IMR-90 (cell line): ENCODE measurements around the gene BGN. TPM values are rescaled to one million over a fixed set of nuclear protein-coding genes. Genes with fewer than 3 reads are reported as not detected.

Experiments used
- ATAC-seq: fragments of 200-7000 bp; cut with Tn5 transposase; 2 replicates; pipeline ENCODE4 v1.9.1; 2020; ENCODE audit warnings: low read depth, mild to moderate bottlenecking, moderate library complexity
- BruUV-seq: library from RNA; stranded (reverse); fragments of 400-500 nt; replicated peaks from 2 replicates; lab custom pipeline; 2021; lab: Mats Ljungman, UMichigan
- CTCF ChIA-PET: fragments of 300-600 bp; formaldehyde crosslinking; extraction: SDS; loops from one replicate; lab custom pipeline; 2021; ENCODE audit warnings: antibody characterized with exemption; lab: Yijun Ruan, JAX
- POLR2A ChIA-PET: fragments of 300-600 bp; sonication (Branson Sonifier 250); formaldehyde crosslinking; loops from one replicate; lab custom pipeline; 2022; ENCODE audit warnings: antibody characterized with exemption; ENCODE audit not compliant: unreplicated experiment; lab: Charles Lee
- DNase-seq: peaks from one replicate; pipeline ENCODE4 v3.0.0; 2013
- H2AFZ ChIP-seq: replicated peaks from 2 replicates; pipeline ENCODE3; 2013; ENCODE audit warnings: low read length, mild to moderate bottlenecking; ENCODE audit not compliant: poor library complexity
- H2AK5ac ChIP-seq: 2 replicates; pipeline ENCODE4 v1.6.1; 2013; ENCODE audit warnings: low read depth, low read length, inconsistent platforms
- H2AK9ac ChIP-seq: replicated peaks from 2 replicates; pipeline ENCODE3; 2013; ENCODE audit warnings: mild to moderate bottlenecking, low read depth, low read length, moderate library complexity; ENCODE audit not compliant: poor library complexity
- H2BK120ac ChIP-seq: 2 replicates; pipeline ENCODE4 v1.6.1; 2013; ENCODE audit warnings: low read depth, low read length, inconsistent platforms
- H2BK15ac ChIP-seq: 3 replicates; pipeline ENCODE4 v1.6.1; 2013; ENCODE audit warnings: low read depth, low read length, inconsistent platforms
- H2BK20ac ChIP-seq: 2 replicates; pipeline ENCODE4 v1.6.1; 2013; ENCODE audit warnings: low read depth, mild to moderate bottlenecking, inconsistent platforms, low read length, moderate library complexity
- H2BK5ac ChIP-seq: 2 replicates; pipeline ENCODE4 v1.6.1; 2013; ENCODE audit warnings: mild to moderate bottlenecking, low read depth, low read length, inconsistent platforms; ENCODE audit not compliant: poor library complexity, severe bottlenecking
- H3K14ac ChIP-seq: replicated peaks from 2 replicates; pipeline ENCODE4 v1.6.1; 2013; ENCODE audit warnings: low read depth, low read length, inconsistent platforms
- H3K18ac ChIP-seq: 2 replicates; pipeline ENCODE4 v1.6.1; 2013; ENCODE audit warnings: low read depth, low read length, control low read depth
- H3K23ac ChIP-seq: 2 replicates; pipeline ENCODE4 v1.6.1; 2013; ENCODE audit warnings: low read depth, low read length, inconsistent platforms
- H3K27ac ChIP-seq: 2 replicates; pipeline ENCODE4 v1.5.1; 2013; ENCODE audit warnings: mild to moderate bottlenecking, control low read depth, low read length; ENCODE audit not compliant: insufficient read depth
- H3K27me3 ChIP-seq: 2 replicates; pipeline ENCODE4 v1.6.1; 2013; ENCODE audit warnings: low read length; ENCODE audit not compliant: control insufficient read depth, insufficient read depth
- H3K36me3 ChIP-seq: 2 replicates; pipeline ENCODE4 v1.6.1; 2013; ENCODE audit warnings: low read length, mixed read lengths; ENCODE audit not compliant: control insufficient read depth, insufficient read depth
- H3K4ac ChIP-seq: 2 replicates; pipeline ENCODE4 v1.6.1; 2013; ENCODE audit warnings: low read depth, low read length, inconsistent platforms
- H3K4me1 ChIP-seq: 2 replicates; pipeline ENCODE4 v1.6.1; 2013; ENCODE audit warnings: low read length, mixed read lengths; ENCODE audit not compliant: control insufficient read depth, insufficient read depth
- H3K4me2 ChIP-seq: 2 replicates; pipeline ENCODE4 v1.6.1; 2013; ENCODE audit warnings: low read depth, mild to moderate bottlenecking, control low read depth, low read length, moderate library complexity
- H3K4me3 ChIP-seq: 2 replicates; pipeline ENCODE4 v1.5.1; 2013; ENCODE audit warnings: low read depth, mild to moderate bottlenecking, control low read depth, low read length, moderate library complexity; ENCODE audit not compliant: insufficient read depth
- H3K56ac ChIP-seq: 2 replicates; pipeline ENCODE4 v1.6.1; 2013; ENCODE audit warnings: low read length, inconsistent platforms; ENCODE audit not compliant: insufficient read depth; ENCODE audit errors: extremely low read depth
- H3K79me1 ChIP-seq, 2 experiments: 2 replicates each; pipeline ENCODE4 v1.6.1; 2013; ENCODE audit warnings: low read length in 2 of 2, inconsistent platforms in 1 of 2, low read depth in 1 of 2
- H3K9ac ChIP-seq: 2 replicates; pipeline ENCODE4 v1.6.1; 2013; ENCODE audit warnings: low read depth, low read length, control low read depth
- H3K9me1 ChIP-seq: 2 replicates; pipeline ENCODE4 v1.6.1; 2013; ENCODE audit warnings: low read length, inconsistent platforms; ENCODE audit not compliant: insufficient read depth
- H3K9me3 ChIP-seq: 2 replicates; pipeline ENCODE4 v1.6.1; 2013; ENCODE audit warnings: low read length; ENCODE audit not compliant: control insufficient read depth, insufficient read depth
- H4K20me1 ChIP-seq: 2 replicates; pipeline ENCODE4 v1.6.1; 2013; ENCODE audit warnings: low read length, inconsistent platforms; ENCODE audit not compliant: insufficient read depth
- H4K5ac ChIP-seq: 2 replicates; pipeline ENCODE4 v1.6.1; 2013; ENCODE audit warnings: mild to moderate bottlenecking, low read depth, low read length, control low read depth
- H4K8ac ChIP-seq, 2 experiments: 2 replicates each; pipeline ENCODE4 v1.6.1; 2013; ENCODE audit warnings: low read depth in 2 of 2, low read length in 2 of 2, control low read depth in 1 of 2, inconsistent platforms in 1 of 2
- H4K91ac ChIP-seq: 2 replicates; pipeline ENCODE4 v1.6.1; 2013; ENCODE audit warnings: low read depth, low read length, inconsistent platforms; ENCODE audit not compliant: insufficient read depth
- MXI1 ChIP-seq: IDR thresholded peaks from 2 replicates; pipeline ENCODE4 v1.6.1; 2012; ENCODE audit warnings: low read depth, mild to moderate bottlenecking, low read length, moderate library complexity, borderline replicate concordance
- SMC3 ChIP-seq: fragments of 150-350 bp; IDR thresholded peaks from 2 replicates; pipeline ENCODE4 v1.6.1; 2016; ENCODE audit warnings: low read depth, mild to moderate bottlenecking, antibody characterized with exemption, low read length, moderate library complexity
- WGBS, 2 experiments: methylation state at CpG; one replicate each; pipeline versions ENCODE4 v1.1.5 to v1.1.7; 2013; ENCODE audit warnings: missing lambda C conversion rate in 2 of 2; ENCODE audit not compliant: insufficient read length in 1 of 2; ENCODE audit errors: extremely low coverage in 2 of 2; 5-methylcytosine and 5-hydroxymethylcytosine counted together
- dilution Hi-C: fragments of 300-500 bp; cut with HindIII; formaldehyde crosslinking; loops from one replicate; pipeline ENCODE4 v1.14.3; 2018; ENCODE audit warnings: low sequenced_read_pairs; ENCODE audit not compliant: unreplicated experiment
- in situ Hi-C: fragments of 300-500 bp; cut with MboI; formaldehyde crosslinking; loops from 3 replicates; pipeline ENCODE4 v1.14.3; 2019; ENCODE audit warnings: low sequenced_read_pairs, inconsistent platforms, mixed read lengths
- intact Hi-C: fragments of 100-400 bp; cut with micrococcal nuclease; formaldehyde crosslinking; loops from 2 replicates; pipeline ENCODE4 v1.10.0; 2022
- polyA plus RNA-seq, 3 experiments: library from polyadenylated mRNA; depleted of rRNA; stranded (reverse); fragments of >200 nt; gene quantifications; 2 replicates each; pipeline ENCODE4 v1.2.3, GENCODE V29; 2012; ENCODE audit warnings: low replicate concordance in 1 of 3
- total RNA-seq: library from RNA; depleted of rRNA; stranded (reverse); fragments of >200 nt; gene quantifications from 2 replicates; pipeline ENCODE4 v1.2.3, GENCODE V29; 2012
- TF ChIP-seq, protein P1 (sequence below): conservative IDR thresholded peaks from 2 replicates; pipeline ENCODE4 v1.5.1; 2012; ENCODE audit warnings: mild to moderate bottlenecking, low read depth, low read length, improper control_type of control experiment

BGN gene
- total and polyA plus RNA-seq, 2 of the 4 experiments (the other 2 are of a cell fraction), result 11.3 to 298 TPM

DNA sequence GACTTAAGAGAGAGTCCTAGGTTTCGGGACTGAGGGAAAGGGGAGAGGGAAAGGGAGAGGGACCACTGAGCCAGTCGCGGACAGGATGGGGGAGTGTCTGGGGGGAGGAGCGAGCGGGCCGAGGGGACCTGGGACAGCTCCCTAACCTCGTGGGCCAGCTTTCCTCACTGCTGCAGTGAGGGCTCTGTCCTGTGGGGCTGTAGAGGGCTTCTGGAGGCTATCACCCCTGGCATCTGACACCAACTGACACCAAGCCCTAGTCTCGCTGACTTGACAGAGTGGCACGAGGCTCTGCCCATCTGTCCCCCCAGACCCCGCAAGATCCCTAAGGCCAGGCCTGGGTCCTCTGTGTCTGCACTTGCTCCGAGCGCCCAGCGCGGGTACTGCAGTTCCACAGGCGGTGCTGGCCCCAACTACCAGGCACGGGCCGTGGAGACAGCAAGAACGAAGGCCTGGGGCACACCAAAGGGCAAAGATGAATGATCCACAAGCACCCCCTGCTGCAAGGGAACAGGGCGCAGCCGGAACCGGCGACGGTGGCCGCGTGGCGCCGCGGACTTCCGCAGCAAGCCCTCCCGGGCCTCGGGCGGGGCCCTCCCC lies 24.9 kb upstream of the BGN start:
- no peak overlapping the region for H2BK15ac ChIP-seq
- peak overlapping the region; percentile 44; the same call in 1 of the 2 replicates for H3K9ac ChIP-seq
- H2AFZ ChIP-seq, result peak overlapping the region; percentile 90
- H3K4me1 ChIP-seq, result peaks cover 14% of the 10 kb centered on the region
- TF ChIP-seq MXI1 (peak; percentile 97), SMC3 (no peak)
- TF ChIP-seq, protein P1, sequence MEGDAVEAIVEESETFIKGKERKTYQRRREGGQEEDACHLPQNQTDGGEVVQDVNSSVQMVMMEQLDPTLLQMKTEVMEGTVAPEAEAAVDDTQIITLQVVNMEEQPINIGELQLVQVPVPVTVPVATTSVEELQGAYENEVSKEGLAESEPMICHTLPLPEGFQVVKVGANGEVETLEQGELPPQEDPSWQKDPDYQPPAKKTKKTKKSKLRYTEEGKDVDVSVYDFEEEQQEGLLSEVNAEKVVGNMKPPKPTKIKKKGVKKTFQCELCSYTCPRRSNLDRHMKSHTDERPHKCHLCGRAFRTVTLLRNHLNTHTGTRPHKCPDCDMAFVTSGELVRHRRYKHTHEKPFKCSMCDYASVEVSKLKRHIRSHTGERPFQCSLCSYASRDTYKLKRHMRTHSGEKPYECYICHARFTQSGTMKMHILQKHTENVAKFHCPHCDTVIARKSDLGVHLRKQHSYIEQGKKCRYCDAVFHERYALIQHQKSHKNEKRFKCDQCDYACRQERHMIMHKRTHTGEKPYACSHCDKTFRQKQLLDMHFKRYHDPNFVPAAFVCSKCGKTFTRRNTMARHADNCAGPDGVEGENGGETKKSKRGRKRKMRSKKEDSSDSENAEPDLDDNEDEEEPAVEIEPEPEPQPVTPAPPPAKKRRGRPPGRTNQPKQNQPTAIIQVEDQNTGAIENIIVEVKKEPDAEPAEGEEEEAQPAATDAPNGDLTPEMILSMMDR, result 0 out of 2 replicates have a peak, but pooled peaks have one; percentile 1
- DNase-seq (peak; percentile 8), ATAC-seq (peak; percentile 28)
- no peak overlapping the region for H2BK120ac ChIP-seq
- no peaks in the 10 kb centered on the region for H3K9me3 ChIP-seq
- ChIA-PET CTCF (interaction anchor here (0.6 to 2.3 kb wide), 4 partner anchors 19 to 37 kb away, joined by 3 to 10 read pairs (median 6); partner anchors contain the start of gene BGN), POLR2A (interaction anchor here (0.6 kb wide), 1 partner anchor 25 kb away, joined by 3 read pairs; the partner anchor contains the start of gene BGN)
- no peak overlapping the region; the same call in 1 of the 2 replicates for H3K56ac ChIP-seq
- no peak overlapping the region for H2BK20ac ChIP-seq
- dilution Hi-C loops, result no loop called here
- no peak overlapping the region for H3K23ac ChIP-seq
- BruUV-seq, result no TSS peak
- H4K91ac ChIP-seq, result no peak overlapping the region
- in situ Hi-C loops, result loop anchor here (25.0 kb wide), 1 partner anchor 433 kb away; no protein-coding TSS in a partner anchor
- H3K36me3 ChIP-seq, result no peaks in the 10 kb centered on the region
- peak overlapping the region; percentile 96 for H3K4me2 ChIP-seq
- peak overlapping the region; percentile 29; the same call in 1 of the 2 replicates for H3K27ac ChIP-seq
- no peak overlapping the region for H3K18ac ChIP-seq
- peak overlapping the region; percentile 40; the same call in 1 of the 2 replicates for H3K4ac ChIP-seq
- WGBS, 2 experiments, result 19% methylated on average over 12 of the region's 32 CpGs; no CpG with 5 or more reads in 1 of the 2 experiments
- intact Hi-C loops, result no loop called here
- peak overlapping the region; percentile 92 for H2AK9ac ChIP-seq
- H3K4me3 ChIP-seq, result peak overlapping the region; percentile 75
- H3K27me3 ChIP-seq, result no peaks in the 10 kb centered on the region
- no peaks in the 10 kb centered on the region for H4K20me1 ChIP-seq
- peaks cover 0 to 11% of the 10 kb centered on the region in 2 experiments; a peak in 2 of 4 replicates for H3K79me1 ChIP-seq
- H2AK5ac ChIP-seq, result no peak overlapping the region
- H2BK5ac ChIP-seq, result no peak overlapping the region
- no peak overlapping the region for H3K14ac ChIP-seq
- H3K9me1 ChIP-seq, result 0 out of 2 replicates have a peak, but pooled peaks cover 6% of the 10 kb centered on the region
- no peak overlapping the region for H4K5ac ChIP-seq
- H4K8ac ChIP-seq, result no peak overlapping the region; a peak in 1 of 4 replicates
